ENCODE data around the gene IL27RA. TPM values are rescaled to one million over a fixed set of nuclear protein-coding genes. Genes with fewer than 3 reads are reported as not detected.

Gene IL27RA
- polyA plus RNA-seq, 1 donor from 2014 or later: 1.0 TPM

DNA sequence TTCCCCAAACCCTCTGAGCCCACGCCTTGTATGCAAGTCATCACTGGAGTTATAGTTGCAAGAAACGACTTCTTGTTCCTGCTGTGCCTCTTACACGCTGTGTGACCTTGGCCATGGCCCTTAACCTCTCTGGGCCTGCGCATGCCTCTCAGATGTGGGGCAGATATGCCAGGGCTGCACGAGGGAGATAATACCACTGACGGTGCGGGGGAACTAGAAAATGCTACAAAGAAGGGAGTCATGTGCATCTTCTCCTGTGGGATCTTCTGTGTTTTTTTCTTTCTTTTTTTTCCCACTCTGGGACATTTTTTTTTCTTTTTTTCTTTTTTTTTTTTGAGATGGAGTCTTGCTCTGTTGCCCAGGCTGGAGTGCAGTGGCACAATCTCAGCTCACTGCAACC is 63.3 kb downstream of the IL27RA start:
- no peak for TF ChIP-seq EZH2 (IDR thresholded peaks at IDR 0.05; ENCODE audit: borderline replicate concordance, insufficient read depth, low read length, poor library complexity, severe bottlenecking)
- no peak for TF ChIP-seq TAF1 (IDR thresholded peaks at IDR 0.05; ENCODE audit: low read depth)
- TF ChIP-seq EP300 (conservative IDR thresholded peaks at IDR 0.05; ENCODE audit: poor library complexity, severe bottlenecking): no peak
- TF ChIP-seq RAD21 (conservative IDR thresholded peaks at IDR 0.05): no peak
- no peak for TF ChIP-seq POLR2AphosphoS5 (IDR thresholded peaks at IDR 0.05)
- TF ChIP-seq CTCF (IDR thresholded peaks at IDR 0.05; ENCODE audit: poor library complexity, severe bottlenecking): no peak
- TF ChIP-seq SMC3 (conservative IDR thresholded peaks at IDR 0.05; ENCODE audit: poor library complexity): no peak
- no peak for TF ChIP-seq MXI1 (conservative IDR thresholded peaks at IDR 0.05; ENCODE audit: poor library complexity, severe bottlenecking)
- TF ChIP-seq REST (IDR thresholded peaks at IDR 0.05; ENCODE audit: borderline replicate concordance): no peak
- Histone ChIP-seq H3F3A (ENCODE audit: insufficient read depth, low read length, poor library complexity, severe bottlenecking) (peaks cover 4% of the 10 kb centered on the region), H3K36me3 (ENCODE audit: insufficient read depth, low read length) (peaks cover 6% of the 10 kb centered on the region), H3K4me3 (ENCODE audit: low read length) (no peak overlapping the region), H3K27me3 (ENCODE audit: insufficient read depth, low read depth, low read length) (no peaks in the 10 kb centered on the region), H3K9me2 (ENCODE audit: insufficient read depth, low read length) (no peaks in the 10 kb centered on the region), H3K9ac (ENCODE audit: low read length) (no peak overlapping the region), H4K20me1 (ENCODE audit: insufficient read depth) (no peaks in the 10 kb centered on the region), H3K4me2 (ENCODE audit: low read length) (no peak overlapping the region), H3K9me3 (ENCODE audit: low read length) (peaks cover 3% of the 10 kb centered on the region), H2AFZ (ENCODE audit: low read depth, low read length) (no peak overlapping the region), H3K79me2 (replicated peaks; ENCODE audit: insufficient read depth, low read length) (no peaks in the 10 kb centered on the region), H3K27ac (ENCODE audit: low read length) (no peak overlapping the region)

DNA sequence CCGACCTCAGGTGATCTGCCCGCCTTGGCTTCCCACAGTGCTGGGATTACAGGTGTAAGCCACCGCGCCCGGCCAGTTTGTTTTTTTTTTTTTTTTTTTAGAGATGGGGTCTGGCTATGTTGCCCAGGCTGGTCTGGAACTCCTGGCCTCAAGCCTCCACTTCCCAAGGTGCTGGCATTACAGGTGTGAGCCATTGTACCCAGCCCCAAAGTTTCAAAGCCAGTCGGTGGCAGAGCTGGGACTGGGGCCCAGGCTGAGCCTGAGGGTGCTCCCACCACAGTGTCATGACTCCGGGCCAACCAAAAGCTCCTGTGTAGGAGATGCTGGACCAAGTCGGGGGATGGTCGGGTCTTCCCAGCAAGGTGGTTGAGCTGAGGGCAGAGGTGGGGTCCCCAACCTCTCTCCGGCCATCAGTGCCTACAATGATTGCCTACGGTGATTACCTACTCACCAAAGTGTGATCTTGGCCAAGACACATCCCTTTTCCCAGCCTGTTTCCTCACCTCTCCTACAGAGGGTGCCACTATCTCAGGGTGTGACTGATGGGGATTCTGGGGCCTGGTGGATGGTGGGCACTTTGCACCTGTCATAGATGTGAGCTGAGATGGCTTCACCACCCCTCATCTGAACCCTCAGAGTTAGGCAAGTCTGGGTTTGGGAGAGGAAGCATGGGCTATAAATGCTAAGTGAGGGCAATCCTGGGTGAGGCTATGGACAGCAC is 64.9 kb downstream of the IL27RA start:
- Histone ChIP-seq H3K9ac (ENCODE audit: low read length) (no peak overlapping the region), H3K27ac (ENCODE audit: low read length) (no peak overlapping the region), H3K27me3 (ENCODE audit: insufficient read depth, low read depth, low read length) (no peaks in the 10 kb centered on the region), H3K36me3 (ENCODE audit: insufficient read depth, low read length) (peaks cover 12% of the 10 kb centered on the region), H3K4me2 (ENCODE audit: low read length) (no peak overlapping the region), H3K9me2 (ENCODE audit: insufficient read depth, low read length) (no peaks in the 10 kb centered on the region), H3K9me3 (ENCODE audit: low read length) (peaks cover 3% of the 10 kb centered on the region), H2AFZ (ENCODE audit: low read depth, low read length) (no peak overlapping the region), H3K4me3 (ENCODE audit: low read length) (no peak overlapping the region), H3F3A (ENCODE audit: insufficient read depth, low read length, poor library complexity, severe bottlenecking) (peaks cover 1% of the 10 kb centered on the region), H4K20me1 (ENCODE audit: insufficient read depth) (no peaks in the 10 kb centered on the region), H3K79me2 (replicated peaks; ENCODE audit: insufficient read depth, low read length) (no peaks in the 10 kb centered on the region)
- no peak for TF ChIP-seq MXI1 (conservative IDR thresholded peaks at IDR 0.05; ENCODE audit: poor library complexity, severe bottlenecking)
- no peak for TF ChIP-seq REST (IDR thresholded peaks at IDR 0.05; ENCODE audit: borderline replicate concordance)
- no peak for TF ChIP-seq POLR2AphosphoS5 (IDR thresholded peaks at IDR 0.05)
- no peak for TF ChIP-seq SMC3 (conservative IDR thresholded peaks at IDR 0.05; ENCODE audit: poor library complexity)
- no peak for TF ChIP-seq RAD21 (conservative IDR thresholded peaks at IDR 0.05)
